ENCODE results near the gene RALGDS.
"Not testable (repeated sequence)": the region's sequence is repeated elsewhere in the genome, so short reads cannot be mapped to it uniquely, and the experiment has no call there.

RALGDS gene

DNA sequence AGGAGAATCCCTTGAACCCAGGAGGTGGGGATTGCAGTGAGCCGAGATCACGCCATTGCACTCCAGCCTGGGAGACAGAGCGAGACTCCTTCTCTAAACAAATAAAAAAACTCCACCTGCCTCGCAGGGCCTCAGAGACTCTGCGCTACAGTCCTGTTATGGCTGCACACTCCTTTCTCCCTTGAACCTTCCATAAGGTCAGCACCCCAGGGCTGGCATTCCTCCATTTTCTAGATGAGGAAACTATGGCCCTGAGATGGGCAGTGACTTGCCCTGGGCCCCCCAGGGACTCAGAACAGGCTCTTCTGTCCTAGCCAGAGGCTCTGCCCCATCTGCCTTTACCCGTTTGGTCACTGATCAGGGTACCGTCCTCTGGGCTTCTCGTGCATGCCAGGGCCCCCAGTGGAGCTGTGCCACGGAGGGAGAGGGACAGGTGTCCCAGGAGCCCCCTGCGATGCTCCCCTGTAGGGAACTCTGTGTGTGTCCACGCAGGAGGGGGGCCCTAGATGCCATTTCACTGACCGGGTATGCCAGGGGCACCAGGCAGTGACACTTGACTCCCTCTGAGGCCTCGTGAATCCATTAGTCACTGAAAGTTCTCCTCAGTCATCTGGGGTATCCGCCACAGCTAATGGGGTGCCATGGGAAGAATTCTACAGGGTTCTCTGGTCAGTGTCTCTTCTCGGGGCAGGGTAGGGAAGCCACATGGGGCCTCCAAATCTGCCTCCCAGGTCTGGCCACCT lies 16.2 kb downstream of the RALGDS start:
- DNase-seq: no peak

DNA sequence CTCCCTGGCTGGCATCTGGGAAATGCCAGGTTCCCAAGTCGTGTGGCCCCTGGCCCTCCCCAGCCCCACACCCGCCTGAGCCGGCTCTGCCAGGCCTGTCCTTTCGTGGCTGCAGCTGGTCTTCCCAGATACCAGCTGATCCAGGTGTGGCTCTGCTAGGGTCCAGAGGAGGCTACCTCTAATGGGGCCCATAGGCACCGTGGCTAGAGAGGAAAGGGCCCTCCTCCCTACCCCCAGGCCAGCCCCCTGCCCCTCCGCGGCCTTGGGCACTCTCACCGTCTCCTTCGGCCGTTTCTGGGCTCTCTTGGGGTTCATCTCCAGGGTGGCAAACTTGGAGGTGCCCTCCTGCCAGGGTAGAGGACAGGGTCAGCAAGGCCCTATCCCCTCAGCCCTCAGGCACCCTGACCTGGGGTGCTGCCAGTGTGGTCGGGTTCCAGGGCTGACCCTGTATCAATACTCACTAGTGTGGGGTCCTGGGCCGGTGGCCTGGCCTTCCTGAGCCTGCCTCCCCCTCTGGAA lies 17.0 kb downstream of the RALGDS start:
- DNase-seq: no peak

DNA sequence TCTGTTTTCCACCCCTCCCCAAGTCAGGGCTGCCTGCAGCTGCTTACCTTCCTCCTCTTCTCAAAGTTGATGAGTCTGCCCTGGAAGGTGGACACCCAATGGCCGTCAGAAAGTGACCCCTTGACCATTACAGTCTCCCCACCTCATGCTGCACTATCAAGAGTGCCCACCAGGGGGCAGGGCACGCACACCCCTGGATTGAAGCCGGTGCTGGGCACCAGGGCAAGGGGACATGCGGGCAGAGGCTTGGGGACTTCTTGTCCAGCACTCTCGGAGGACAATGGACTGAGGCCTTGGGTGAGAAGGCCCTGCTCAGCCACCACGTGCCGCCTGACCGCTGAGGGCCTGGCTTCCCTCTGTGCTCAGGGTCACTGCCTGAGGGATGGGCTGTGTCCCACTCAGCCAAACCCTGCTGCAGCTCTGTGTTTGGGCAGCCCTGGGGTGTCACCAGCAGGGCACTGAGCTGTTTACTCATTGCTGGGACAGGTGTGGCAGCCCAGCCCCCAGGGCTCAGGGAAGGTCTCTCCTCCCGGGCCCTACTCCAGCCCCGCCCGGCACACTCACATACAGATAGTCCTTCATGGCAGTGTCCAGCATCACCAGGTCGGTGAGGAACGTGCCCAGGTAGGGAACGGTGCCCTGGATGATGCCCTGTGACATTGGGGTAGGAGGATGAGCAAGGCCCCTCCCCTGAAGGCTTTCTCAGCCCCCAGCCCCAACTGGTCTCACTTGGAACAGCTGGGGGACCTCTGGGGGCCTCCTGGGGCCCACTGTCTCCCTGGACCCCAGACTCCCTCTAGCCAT lies 17.7 kb downstream of the RALGDS start:
- DNase-seq: peak; percentile 61

DNA sequence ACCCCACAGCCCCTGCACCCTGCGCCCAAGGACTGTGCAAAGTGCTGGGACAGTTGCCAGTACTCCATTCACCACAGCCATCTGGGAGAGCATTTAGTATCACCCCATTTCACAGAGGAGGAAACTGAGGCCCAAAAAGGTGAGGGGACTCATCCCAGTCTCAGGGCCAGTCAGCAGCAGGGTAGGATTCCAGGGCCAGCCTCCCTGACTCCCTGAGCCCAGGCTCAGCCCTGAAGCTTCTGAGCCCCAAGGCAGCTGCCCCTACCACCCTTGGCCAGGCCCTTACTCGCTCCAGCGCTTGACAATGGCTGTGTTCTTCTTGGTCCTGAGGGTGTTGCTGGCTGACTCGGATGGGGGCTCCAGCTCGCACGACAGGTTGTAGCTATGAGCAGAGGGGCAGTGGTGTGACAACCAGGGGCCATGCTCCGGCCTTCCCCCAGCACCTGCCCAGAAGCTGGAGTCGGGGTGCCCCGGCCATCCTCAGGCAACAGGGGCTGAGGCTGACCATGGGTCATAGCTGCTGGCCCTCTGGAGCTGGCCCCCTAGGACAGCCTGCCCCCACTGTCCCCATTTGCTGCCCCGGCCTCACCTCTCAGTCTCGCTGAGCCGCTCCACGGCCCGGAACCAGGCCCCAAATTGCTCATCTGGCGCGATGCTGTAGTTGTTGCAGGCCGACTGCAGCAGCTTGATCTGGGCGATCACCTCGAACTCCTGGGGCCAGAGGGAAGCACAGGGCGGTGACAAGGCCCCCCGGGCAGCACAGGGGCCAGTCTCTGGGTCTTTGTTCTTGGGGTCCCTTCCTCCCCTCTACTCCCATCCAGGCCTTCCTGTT lies 18.6 kb downstream of the RALGDS start:
- DNase-seq: no peak

DNA sequence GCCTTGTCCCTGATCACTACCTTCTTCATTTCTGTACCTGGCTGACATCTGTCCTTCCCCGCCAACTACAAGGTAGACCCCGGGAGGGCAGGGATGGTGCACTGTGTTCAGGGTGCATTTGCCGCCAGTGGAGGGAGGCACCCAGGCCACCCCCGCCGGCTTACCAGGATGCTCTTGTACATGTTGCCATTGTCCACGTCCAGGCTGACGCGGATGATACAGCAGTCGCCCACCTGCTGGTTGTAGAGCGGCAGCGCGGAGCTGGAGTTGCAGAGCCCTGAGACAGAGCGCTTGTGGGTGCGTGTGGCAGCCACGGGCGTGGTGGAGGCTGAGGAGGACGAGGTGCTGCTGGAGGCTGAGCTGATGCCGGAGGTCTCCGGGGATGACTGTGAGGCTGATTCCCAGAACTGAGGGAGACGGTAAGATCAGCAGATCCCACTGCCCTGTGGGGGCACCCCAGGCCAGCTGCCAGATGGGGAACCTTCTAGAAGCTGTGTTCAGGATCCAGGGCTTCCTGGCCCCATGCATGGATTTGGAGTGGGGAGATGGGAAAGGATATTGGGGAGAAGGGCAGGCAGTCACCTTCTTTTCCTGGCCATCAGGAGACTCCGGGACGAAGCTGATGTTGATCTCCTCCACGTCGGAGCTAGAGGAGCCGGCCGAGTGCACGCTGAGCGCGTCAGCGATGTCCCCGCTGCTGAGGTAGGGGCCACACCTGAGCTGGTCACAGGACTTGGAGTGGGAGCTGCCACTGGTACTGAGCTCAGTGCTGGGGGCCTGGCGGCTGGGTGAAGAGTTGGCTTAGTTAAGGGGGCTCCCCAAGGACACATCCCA lies 19.5 kb downstream of the RALGDS start:
- DNase-seq: no peak

DNA sequence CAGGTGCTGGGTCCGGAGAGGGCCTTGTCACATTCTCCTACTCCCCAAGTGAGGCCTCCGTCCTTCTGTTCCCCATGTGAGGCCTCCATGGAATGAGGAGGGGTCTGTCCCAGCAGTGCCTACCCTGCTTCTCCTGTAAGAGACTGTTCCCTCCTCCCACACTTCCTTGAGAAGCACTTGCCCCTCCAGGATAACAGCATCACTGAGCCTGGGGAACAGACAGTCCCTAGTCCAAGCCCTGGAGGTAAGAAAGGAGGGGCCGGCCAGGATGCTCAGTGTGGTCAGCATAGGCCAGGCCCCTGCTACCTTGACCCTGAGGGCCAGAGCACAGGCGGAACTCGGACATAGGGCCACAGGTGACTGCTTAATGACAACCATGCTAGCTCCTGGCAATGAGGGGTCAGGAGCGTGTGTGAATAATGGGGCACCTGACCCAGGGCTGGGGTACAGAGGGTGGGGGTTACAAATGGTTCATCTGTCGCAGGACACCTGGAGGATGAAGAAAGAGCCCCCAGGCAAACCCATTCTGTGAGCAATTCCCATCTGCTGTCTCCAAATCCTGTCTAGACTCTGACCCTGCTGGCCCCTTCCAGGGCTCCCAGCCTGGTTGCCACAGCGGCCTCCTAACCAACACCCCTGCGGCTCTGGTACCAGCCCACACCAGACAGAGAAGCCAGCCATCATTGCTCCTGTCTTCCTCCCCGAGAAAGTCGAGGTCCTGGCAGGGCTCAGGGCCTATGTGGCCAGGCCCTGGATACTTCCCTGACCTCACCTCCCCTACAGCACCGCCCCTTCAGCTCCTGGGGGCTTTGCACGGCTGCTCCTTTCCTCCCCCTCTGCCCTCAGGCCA lies 20.3 kb downstream of the RALGDS start:
- DNase-seq: no peak

DNA sequence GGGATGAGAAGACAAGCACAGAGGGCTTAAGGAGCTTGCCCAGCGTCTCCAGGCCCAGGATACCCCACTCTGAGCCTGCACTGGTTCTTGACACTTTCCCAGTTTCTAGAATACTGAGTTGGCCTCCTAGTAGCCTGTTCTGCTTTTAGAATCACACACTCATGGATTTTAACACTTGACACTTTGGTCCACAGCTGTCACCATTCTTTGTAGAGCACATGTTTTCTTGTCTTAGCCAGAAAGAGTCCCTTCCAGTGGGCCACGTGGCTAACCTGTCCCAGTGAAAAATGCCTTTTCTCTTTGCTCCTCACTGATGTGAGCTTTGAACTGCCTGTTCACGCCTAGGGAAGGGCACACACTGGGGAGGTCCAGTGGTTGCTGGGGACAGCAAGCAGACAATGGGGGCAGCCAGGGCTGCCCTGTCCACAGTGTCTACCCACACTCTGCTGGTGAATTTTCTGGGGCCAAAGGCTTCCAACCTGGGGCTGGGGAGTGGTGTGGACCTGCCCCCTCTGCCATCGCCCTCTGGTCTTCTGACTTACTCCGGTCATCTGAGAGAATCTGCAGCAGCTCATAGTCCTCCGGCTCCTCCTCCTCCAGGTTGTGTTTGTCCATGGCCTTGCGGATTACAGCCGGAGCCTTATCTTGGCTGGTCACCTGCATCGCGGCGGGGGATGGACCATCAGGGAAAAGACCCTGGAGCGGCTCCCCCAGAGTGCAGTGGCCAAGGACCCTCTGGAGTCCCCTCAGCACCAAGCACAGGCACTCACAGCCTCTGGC lies 21.1 kb downstream of the RALGDS start:
- DNase-seq: no peak

DNA sequence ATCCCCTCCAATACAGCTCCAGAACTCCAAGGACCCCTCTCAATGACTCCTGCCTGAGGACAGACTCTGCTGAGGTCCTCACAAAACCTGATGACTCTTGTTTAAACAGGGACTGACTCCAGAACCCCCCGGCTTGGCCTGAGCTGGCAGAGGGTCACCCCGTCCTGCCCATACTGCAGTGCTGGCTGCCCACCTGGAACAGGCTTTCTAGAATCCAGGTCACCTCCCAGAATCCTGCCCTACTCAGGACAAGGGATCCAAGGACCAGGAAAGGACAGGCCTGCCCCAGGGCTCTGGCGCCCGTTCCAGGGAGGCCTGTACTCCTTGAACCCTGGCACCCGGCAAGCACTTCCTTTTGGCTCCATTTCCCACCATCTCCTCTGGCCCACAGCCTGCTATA lies 22.2 kb downstream of the RALGDS start:
- DNase-seq: no peak

DNA sequence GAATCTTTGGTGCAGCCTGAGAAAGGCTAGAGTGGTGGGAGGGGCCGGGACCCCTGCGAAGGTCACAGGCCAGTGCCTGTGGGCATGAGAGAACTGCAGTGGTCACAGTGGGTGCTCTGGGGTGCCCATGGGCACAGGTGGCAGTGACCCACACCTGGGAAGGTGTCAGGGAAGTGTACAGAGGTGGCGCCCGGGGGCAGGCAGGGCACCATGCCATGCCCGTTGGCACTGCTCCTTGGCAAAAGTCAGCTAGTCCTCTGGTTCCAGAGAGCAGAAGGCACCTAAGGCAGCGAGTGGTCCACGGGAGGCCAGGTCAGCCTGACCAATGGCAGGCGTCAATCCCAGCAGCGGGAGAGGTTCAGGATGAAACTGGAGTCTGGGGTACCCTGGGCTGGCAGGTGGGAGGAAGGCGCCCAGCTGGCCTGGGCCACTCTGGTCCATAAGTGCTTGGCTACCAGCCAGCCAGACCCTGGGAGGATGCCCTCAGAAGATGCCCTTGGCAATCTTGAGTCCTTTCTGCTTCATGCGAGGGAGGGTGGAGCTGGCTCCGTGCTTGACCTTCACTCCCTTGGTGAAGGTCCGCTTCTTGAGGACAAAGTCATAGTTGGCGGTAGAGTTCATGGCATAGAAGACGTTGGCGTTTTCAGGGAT lies 22.8 kb downstream of the RALGDS start:
- no peak for DNase-seq

DNA sequence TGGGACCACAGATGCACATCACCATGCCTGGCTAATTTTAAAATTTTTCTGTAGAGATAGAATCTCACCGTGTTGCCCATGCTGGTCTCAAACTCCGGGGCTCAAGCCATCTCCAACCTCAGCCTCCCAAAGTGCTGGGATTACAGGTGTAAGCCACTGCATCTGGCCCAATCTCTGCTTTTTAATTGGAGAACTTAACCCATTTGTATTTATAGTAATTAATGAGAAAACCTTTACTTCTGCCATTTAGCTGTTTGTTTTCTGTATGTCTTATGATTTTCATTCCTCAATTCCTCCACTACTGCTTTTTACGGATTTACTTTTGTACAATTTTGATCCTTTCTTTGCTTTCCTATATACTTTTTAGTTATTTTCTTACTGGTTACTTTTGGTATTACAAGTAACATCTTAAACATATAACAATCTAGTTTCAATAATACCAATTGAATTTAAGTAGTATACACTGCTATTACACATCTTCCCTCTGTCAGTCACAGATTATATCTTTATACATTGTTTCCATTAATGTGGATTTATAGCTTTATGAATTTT lies 26.1 kb downstream of the RALGDS start:
- no peak for DNase-seq

DNA sequence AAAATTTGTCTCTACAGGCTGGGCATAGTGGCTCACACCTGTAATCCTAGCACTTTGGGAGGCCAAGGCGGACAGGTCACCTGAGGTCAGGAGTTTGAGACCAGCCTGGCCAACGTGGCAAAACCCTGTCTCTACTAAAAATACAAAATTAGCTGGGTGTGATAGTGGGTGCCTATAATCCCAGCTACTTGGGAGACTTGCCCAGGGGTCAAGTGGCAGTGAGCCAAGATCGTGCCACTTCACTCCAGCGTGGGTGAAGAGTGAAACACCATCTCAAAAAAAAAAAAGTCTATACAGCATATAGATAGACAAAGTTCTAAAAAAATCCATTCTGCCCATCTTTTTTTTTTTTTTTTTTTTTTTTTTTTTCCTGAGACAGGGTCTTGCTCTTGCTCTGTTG lies 26.7 kb downstream of the RALGDS start:
- not testable (repeated sequence) for DNase-seq

DNA sequence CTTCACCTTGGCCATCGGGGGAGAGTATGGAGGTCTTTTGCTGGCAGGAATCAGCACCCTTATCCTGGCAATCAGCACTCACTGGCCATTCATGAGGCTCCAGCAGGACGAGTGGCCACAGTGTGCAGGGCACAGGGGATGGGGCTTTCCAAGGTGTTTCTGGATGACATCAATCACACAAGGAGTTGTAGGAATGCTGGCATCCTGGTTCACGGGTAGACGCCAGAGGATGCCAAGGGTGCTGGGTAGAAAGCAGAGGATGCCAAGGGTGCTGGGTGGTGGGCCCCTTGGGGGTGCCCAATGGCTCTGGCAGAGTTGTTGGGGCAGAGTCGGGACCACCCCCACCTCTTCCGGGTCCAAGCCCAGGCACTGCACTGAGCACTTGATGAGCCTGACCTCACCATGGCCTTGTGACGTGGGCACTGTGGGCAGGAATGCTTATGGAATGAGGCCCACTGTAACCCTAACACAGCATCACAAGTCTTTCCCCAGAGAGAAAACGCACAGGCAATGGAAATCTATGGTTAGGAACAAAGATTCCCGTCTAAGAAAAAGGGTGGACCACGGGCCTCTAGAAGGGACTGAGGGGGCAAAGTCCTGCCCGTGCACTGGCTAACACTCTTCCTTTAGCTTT lies 30.2 kb downstream of the RALGDS start:
- no peak for DNase-seq

DNA sequence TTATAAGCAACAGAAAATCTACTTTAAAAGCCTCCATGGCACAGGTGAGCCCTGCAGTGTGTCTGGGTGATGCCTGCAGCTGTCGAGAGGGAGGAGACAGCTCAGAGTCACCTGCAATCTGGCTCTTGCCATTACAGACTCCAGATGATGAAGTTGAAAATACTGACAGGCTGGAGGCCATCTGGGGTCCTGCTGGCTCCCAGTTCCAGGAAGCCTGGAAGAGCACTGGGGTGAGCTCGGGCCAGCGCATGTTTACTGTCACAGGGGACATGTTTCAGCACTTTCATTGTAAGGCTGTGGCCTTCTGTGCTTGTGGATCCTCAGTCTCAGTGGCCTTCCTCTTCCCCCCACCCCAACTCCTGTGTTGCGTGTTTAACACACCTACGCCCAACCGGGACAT lies 30.9 kb downstream of the RALGDS start:
- DNase-seq: no peak

DNA sequence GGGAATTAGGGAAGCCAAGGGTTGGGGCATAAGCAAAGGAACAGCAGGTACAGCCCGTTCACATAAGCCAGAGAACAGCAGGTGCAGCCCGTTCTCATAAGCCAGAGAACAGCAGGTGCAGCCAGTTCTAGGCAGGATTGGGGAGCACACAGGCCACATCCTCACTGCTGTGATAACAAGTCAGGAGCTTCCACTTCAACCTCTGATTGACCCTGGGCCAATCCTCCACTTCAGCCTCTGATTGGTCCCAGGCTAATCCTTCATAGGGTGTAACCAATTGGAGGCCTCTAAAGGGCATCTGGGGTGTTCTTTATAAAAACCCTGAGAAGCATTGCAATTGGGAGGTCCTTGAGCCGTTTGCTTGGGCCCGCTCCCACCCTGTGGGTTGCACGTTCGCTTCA lies 31.8 kb downstream of the RALGDS start:
- DNase-seq: no peak

DNA sequence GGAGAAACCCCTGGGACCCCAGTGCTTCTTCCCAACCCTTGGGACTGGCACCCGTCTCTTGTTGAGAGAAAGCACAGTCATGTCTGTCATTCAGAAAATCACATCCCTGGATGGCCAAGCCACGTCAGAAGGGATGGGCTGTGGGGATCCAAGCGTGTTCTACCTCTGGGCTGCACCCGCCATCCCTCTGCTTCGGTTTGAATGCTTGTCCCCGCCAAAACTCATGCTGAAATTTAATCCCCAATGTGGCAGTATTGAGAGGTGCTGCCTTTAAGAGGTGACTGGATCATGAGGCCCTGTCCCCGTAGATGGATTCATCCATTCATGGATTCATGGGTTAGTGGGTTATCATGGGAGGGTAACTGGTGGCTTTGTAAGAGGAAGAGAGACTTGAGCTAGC lies 32.3 kb downstream of the RALGDS start:
- no peak for DNase-seq

DNA sequence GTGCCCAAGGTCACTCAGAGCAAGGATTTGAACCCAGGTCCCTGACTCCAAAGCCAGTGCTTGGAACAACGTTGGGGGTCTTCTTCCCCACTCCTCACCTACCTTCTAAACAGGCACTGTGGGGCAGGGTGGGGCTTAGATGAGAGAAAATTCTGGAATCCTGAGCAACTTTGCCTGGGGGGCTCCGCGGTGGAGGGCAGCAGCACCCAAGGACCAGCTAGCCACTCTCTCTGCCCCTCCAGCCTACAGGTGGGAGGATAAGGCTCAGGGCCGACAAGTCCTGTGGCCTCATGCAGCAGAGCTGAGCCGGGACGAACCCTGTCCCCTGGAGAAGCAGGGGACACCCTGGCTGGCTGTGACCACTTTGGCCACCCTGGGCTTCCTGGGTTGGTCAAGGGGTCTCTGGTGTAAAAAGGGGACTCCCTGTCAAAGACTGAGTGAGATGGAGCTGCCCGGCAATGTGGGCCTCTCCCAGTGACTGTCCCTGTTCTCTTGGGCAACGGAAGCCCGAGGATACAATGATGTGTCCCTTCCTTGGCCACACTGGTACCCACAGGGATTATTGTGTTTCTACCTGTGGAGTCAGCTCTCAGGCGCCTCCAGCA lies 32.8 kb downstream of the RALGDS start:
- DNase-seq: no peak

DNA sequence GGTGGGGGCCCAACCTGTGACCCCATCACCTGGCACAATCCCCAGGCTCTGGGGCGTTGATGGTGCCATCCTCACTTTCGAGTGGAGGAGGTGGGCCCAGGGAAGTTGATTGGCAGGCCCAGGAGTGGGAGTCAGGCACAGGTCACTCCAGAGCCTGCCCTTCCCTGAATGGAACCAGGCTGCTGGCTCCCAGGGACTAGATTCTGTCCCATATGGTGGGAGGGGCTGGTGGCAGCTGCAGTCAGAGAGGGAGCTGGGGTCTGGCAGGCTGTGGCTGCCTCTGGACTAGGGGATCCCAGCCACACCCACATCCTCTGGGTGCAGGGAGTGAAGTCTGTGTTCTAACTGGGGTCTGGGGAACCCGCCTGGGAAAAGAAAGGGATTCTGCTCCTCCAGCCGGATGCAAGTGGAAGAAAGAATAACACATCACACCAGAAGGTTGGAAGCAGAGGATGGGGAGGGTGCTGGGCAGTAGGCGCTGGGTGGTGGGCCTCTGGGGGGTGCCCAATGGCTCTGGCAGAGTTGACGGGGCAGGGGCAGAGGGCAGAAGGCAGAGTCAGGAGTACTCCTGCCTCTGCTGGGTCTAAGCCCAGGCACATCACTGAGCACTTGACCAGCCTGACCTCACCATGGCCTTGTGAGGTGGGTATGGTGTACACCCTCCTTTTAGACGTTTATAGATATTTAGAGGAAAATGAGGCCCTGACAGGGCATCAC lies 33.5 kb downstream of the RALGDS start:
- DNase-seq: no peak

DNA sequence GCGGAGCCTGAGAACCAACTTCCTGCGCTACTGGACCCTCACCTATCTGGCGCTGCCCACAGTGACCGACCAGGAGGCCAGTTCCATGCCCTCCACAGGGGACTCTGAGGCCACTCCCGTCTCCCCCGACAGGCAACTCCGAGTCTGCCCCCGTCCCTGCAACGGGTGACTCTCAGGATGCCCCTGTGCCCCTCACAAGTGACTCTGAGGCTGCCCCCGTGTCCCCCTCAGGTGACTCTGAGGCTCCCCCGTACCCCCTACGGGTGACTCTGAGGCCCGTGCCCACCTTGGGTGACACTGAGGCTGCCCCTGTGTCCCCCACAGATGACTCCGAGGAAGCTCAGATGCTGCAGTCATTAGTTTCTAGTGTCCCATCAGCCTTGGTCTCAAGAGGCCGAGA lies 34.1 kb downstream of the RALGDS start:
- DNase-seq: no peak

All from effector CD8-positive, alpha-beta T cell (primary cell).